Stomach (tissue), 4 donors: Measurements from ENCODE around the gene ELAVL1.

ENCODE experiments used
- EP300 ChIP-seq: sonication (generic); formaldehyde crosslinking; IDR thresholded peaks from one replicate; pipeline ENCODE4 v1.6.1; 2017; ENCODE audit warnings: antibody characterized with exemption
- POLR2A ChIP-seq, 4 donors: fragments of 450-650 bp; IDR thresholded peaks; one replicate each; pipeline ENCODE4 v1.6.1; 2016; ENCODE audit warnings: antibody characterized with exemption in 4 of 4, control low read depth in 2 of 4, mild to moderate bottlenecking in 1 of 4, moderate library complexity in 1 of 4
- TF ChIP-seq, protein P1 (sequence below), 7 experiments: fragments of 450-650 bp in 4 of 7; fragments of 200-600 bp in 3 of 7; sonication (generic) in 3 of 7; IDR thresholded peaks; one replicate each; pipeline ENCODE4 v1.5.1; 2016 to 2019; ENCODE audit warnings: antibody characterized with exemption in 7 of 7, control low read depth in 2 of 7, mild to moderate bottlenecking in 1 of 7

DNA sequence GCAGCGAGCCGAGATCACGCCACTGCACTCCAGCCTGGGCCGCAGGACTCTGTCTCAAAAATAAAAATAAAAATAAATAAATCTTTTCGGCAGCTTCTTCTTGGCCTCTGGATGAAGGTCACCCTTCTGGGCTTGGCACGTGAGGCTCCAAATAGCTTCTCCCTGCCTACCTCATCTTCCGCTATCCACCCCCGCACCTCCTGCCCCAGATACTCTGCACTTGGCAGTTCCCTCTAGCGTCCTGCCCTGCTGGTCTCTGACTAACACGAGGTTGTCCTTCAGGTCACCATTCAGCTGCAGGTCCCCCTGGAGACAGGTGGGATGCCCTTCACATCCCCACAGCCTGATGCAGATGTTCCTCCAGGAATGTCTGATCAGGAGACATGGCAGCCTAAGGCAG lies 38.6 kb upstream of the ELAVL1 start:
- TF ChIP-seq POLR2A (IDR thresholded peaks at IDR 0.05): no peak
- TF ChIP-seq, protein P1, sequence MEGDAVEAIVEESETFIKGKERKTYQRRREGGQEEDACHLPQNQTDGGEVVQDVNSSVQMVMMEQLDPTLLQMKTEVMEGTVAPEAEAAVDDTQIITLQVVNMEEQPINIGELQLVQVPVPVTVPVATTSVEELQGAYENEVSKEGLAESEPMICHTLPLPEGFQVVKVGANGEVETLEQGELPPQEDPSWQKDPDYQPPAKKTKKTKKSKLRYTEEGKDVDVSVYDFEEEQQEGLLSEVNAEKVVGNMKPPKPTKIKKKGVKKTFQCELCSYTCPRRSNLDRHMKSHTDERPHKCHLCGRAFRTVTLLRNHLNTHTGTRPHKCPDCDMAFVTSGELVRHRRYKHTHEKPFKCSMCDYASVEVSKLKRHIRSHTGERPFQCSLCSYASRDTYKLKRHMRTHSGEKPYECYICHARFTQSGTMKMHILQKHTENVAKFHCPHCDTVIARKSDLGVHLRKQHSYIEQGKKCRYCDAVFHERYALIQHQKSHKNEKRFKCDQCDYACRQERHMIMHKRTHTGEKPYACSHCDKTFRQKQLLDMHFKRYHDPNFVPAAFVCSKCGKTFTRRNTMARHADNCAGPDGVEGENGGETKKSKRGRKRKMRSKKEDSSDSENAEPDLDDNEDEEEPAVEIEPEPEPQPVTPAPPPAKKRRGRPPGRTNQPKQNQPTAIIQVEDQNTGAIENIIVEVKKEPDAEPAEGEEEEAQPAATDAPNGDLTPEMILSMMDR (IDR thresholded peaks at IDR 0.05): no peak
- TF ChIP-seq EP300: no peak
